Measurements from ENCODE around the gene ERICH6. TPM values are rescaled to one million over a fixed set of nuclear protein-coding genes. Genes with fewer than 3 reads are reported as not detected.

Gene ERICH6
- total and polyA plus RNA-seq, 2 donors (not counting 3 experiments of a cell fraction or from before 2014, with no cell fraction given): not detected

DNA sequence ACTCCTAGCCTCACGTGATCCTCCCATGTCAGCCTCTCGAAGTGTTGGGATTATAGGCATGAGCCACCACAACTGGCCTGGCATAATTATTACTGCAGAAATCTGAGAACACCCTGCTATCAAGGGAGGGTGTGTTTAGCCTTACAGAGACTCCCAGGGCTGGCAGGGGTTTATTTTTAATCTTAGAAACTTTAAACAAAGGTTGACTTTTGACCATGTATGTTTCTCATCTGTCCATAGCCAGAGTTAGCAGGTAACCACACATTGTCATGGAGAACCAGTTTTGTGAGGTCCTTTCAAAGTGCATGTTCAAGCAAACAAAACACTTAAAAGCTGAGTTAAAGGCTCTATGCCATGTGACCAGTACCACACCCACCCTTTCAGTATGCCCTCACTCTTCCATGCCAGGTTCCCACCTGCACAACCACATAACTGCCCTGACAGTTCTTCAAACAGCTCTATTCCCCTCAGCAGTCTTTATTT lies 48.1 kb upstream of the ERICH6 start:
- no peaks in the 10 kb centered on the region for H3K9me1 ChIP-seq (replicated peaks; ENCODE audit: control insufficient read depth, extremely low read depth, insufficient read depth, low read length)
- no peak for FAIRE-seq
- no peaks in the 10 kb centered on the region for H3K4me1 ChIP-seq (ENCODE audit: control insufficient read depth, extremely low read depth, insufficient read depth, low read length)
- no peak for DNase-seq (ENCODE audit: low read depth, low spot score)
- BruUV-seq (replicated peaks): no TSS peak
- H3K4me2 ChIP-seq (ENCODE audit: insufficient read depth, low read length): no peak overlapping the region
- TF ChIP-seq POLR2A (IDR thresholded peaks at IDR 0.05; ENCODE audit: low read depth, low read length) (no peak), POLR2AphosphoS5 (IDR thresholded peaks at IDR 0.05; ENCODE audit: insufficient read depth, low read depth, low read length) (no peak), EZH2 (IDR thresholded peaks at IDR 0.05; ENCODE audit: borderline replicate concordance, low read depth, low read length, severe bottlenecking) (no peak), JUN (IDR thresholded peaks at IDR 0.05; ENCODE audit: borderline replicate concordance, insufficient read depth, insufficient read length, low read depth) (no peak), MYC (IDR thresholded peaks at IDR 0.05; ENCODE audit: low read depth, low read length) (no peak), GATA2 (IDR thresholded peaks at IDR 0.05; ENCODE audit: insufficient read depth, insufficient read length, low read depth, low read length) (no peak), FOS (IDR thresholded peaks at IDR 0.05; ENCODE audit: borderline replicate concordance, insufficient read depth, low read length) (no peak)
- TF ChIP-seq, protein P1, sequence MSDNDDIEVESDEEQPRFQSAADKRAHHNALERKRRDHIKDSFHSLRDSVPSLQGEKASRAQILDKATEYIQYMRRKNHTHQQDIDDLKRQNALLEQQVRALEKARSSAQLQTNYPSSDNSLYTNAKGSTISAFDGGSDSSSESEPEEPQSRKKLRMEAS (IDR thresholded peaks at IDR 0.05; ENCODE audit: insufficient read depth, insufficient read length): no peak
- TF ChIP-seq, protein P2, sequence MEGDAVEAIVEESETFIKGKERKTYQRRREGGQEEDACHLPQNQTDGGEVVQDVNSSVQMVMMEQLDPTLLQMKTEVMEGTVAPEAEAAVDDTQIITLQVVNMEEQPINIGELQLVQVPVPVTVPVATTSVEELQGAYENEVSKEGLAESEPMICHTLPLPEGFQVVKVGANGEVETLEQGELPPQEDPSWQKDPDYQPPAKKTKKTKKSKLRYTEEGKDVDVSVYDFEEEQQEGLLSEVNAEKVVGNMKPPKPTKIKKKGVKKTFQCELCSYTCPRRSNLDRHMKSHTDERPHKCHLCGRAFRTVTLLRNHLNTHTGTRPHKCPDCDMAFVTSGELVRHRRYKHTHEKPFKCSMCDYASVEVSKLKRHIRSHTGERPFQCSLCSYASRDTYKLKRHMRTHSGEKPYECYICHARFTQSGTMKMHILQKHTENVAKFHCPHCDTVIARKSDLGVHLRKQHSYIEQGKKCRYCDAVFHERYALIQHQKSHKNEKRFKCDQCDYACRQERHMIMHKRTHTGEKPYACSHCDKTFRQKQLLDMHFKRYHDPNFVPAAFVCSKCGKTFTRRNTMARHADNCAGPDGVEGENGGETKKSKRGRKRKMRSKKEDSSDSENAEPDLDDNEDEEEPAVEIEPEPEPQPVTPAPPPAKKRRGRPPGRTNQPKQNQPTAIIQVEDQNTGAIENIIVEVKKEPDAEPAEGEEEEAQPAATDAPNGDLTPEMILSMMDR (IDR thresholded peaks at IDR 0.05; ENCODE audit: extremely low read depth in 1 of 2, insufficient read depth in 1 of 2, low read depth in 1 of 2, low read length in 2 of 2): no peak
- no peak overlapping the region for H2AFZ ChIP-seq (ENCODE audit: low read depth, low read length)
- no peak overlapping the region for H3K4me3 ChIP-seq (replicated peaks in 1 of 3; ENCODE audit: insufficient read depth in 1 of 3, low read depth in 1 of 3, low read length in 3 of 3)
- H3K36me3 ChIP-seq (ENCODE audit: control insufficient read depth in 2 of 2, extremely low read depth in 1 of 2, insufficient read depth in 2 of 2, low read length in 2 of 2): no peaks in the 10 kb centered on the region
- no peaks in the 10 kb centered on the region for H4K20me1 ChIP-seq (replicated peaks; ENCODE audit: control insufficient read depth, extremely low read depth, insufficient read depth, low read length)
- H3K27ac ChIP-seq (ENCODE audit: insufficient read depth, low read depth, low read length): no peak overlapping the region
- ChIA-PET CTCF (interaction anchor here (1.9 kb wide), 1 partner anchor 12 kb away, joined by 4 read pairs; no protein-coding TSS in a partner anchor), POLR2A (no interaction called here)
- peaks cover 80% of the 10 kb centered on the region for H3K79me2 ChIP-seq (ENCODE audit: control insufficient read depth, insufficient read depth, low read length)
- H3K9me3 ChIP-seq (replicated peaks; ENCODE audit: control insufficient read depth, insufficient read depth, low read length): no peaks in the 10 kb centered on the region
- intact Hi-C loops (cut with micrococcal nuclease): no loop called here
- H3K27me3 ChIP-seq (ENCODE audit: control insufficient read depth in 2 of 2, insufficient read depth in 2 of 2, low read length in 2 of 2): no peaks in the 10 kb centered on the region
- no peak overlapping the region for H3K9ac ChIP-seq (replicated peaks; ENCODE audit: extremely low read depth, insufficient read depth, low read length)
- dilution Hi-C loops (cut with MboI; ENCODE audit: extremely low pct_ligation_motif_present, low sequenced_read_pairs): no loop called here
